H9 (cell line): Measurements from ENCODE around the gene SEC11A. TPM values are rescaled to one million over a fixed set of nuclear protein-coding genes. Genes with fewer than 3 reads are reported as not detected.

Experiments used
- DNase-seq: peaks from one replicate; pipeline ENCODE4 v3.0.0-alpha.2; 2017
- H2AFZ ChIP-seq: one replicate; pipeline ENCODE4 v1.6.1; 2013; ENCODE audit warnings: mild to moderate bottlenecking, low read length, control low read depth, moderate library complexity
- H2AK5ac ChIP-seq: 2 replicates; pipeline ENCODE4 v1.6.1; 2013; ENCODE audit warnings: low read length, control low read depth, mixed read lengths; ENCODE audit not compliant: insufficient read length
- H2BK120ac ChIP-seq: one replicate; pipeline ENCODE4 v1.6.1; 2013; ENCODE audit warnings: low read depth, mild to moderate bottlenecking, low read length, control low read depth, inconsistent platforms; ENCODE audit not compliant: poor library complexity, severe bottlenecking
- H2BK12ac ChIP-seq: 2 replicates; pipeline ENCODE4 v1.6.1; 2013; ENCODE audit warnings: low read length, control low read depth, mixed read lengths, low read depth; ENCODE audit not compliant: insufficient read length
- H2BK15ac ChIP-seq: 2 replicates; pipeline ENCODE4 v1.6.1; 2013; ENCODE audit warnings: low read depth, low read length, control low read depth
- H2BK20ac ChIP-seq: one replicate; pipeline ENCODE4 v1.6.1; 2013; ENCODE audit warnings: low read depth, mild to moderate bottlenecking, low read length, control low read depth, inconsistent platforms; ENCODE audit not compliant: poor library complexity, severe bottlenecking
- H2BK5ac ChIP-seq: 2 replicates; pipeline ENCODE4 v1.6.1; 2013; ENCODE audit warnings: low read length, control low read depth, mixed read lengths; ENCODE audit not compliant: insufficient read length
- H3K14ac ChIP-seq: 2 replicates; pipeline ENCODE4 v1.6.1; 2013; ENCODE audit warnings: low read length, control low read depth; ENCODE audit not compliant: insufficient read depth
- H3K18ac ChIP-seq: 2 replicates; pipeline ENCODE4 v1.6.1; 2013; ENCODE audit warnings: low read depth, mild to moderate bottlenecking, mixed read lengths, low read length, control low read depth; ENCODE audit not compliant: insufficient read length
- H3K23ac ChIP-seq: 2 replicates; pipeline ENCODE4 v1.6.1; 2013; ENCODE audit warnings: low read length, control low read depth, mixed read lengths, low read depth; ENCODE audit not compliant: insufficient read length
- H3K23me2 ChIP-seq: 2 replicates; pipeline ENCODE4 v1.6.1; 2013; ENCODE audit warnings: low read depth, mild to moderate bottlenecking, mixed read lengths, low read length, control low read depth; ENCODE audit not compliant: insufficient read length, poor library complexity, severe bottlenecking
- H3K27ac ChIP-seq: 2 replicates; pipeline ENCODE4 v1.5.1; 2013; ENCODE audit warnings: low read length, control low read depth, mixed read lengths, low read depth; ENCODE audit not compliant: insufficient read length
- H3K27me3 ChIP-seq: 2 replicates; pipeline ENCODE4 v1.6.1; 2013; ENCODE audit warnings: low read length, control low read depth, inconsistent platforms; ENCODE audit not compliant: insufficient read depth
- H3K4ac ChIP-seq: 2 replicates; pipeline ENCODE4 v1.6.1; 2013; ENCODE audit warnings: low read depth, mild to moderate bottlenecking, control low read depth, inconsistent platforms, low read length, moderate library complexity
- H3K4me1 ChIP-seq: 2 replicates; pipeline ENCODE4 v1.6.1; 2013; ENCODE audit warnings: low read length, control low read depth, inconsistent platforms; ENCODE audit not compliant: insufficient read depth
- H3K4me2 ChIP-seq: 2 replicates; pipeline ENCODE4 v1.6.1; 2013; ENCODE audit warnings: low read length, control low read depth, mixed read lengths; ENCODE audit not compliant: insufficient read length, insufficient read depth
- H3K56ac ChIP-seq: 2 replicates; pipeline ENCODE4 v1.6.1; 2013; ENCODE audit warnings: low read depth, mild to moderate bottlenecking, mixed read lengths, low read length, control low read depth; ENCODE audit not compliant: insufficient read length
- H3K79me1 ChIP-seq: 2 replicates; pipeline ENCODE4 v1.6.1; 2013; ENCODE audit warnings: low read depth, mild to moderate bottlenecking, moderate library complexity, low read length, control low read depth, inconsistent platforms; ENCODE audit not compliant: insufficient read depth, poor library complexity, severe bottlenecking
- H3K79me2 ChIP-seq: 2 replicates; pipeline ENCODE4 v1.6.1; 2013; ENCODE audit warnings: low read length, control low read depth, inconsistent platforms; ENCODE audit not compliant: insufficient read depth
- H3K9ac ChIP-seq: 2 replicates; pipeline ENCODE4 v1.6.1; 2013; ENCODE audit warnings: low read length, control low read depth, mixed read lengths; ENCODE audit not compliant: insufficient read length; ENCODE audit errors: extremely low read depth
- H3K9me3 ChIP-seq: one replicate; pipeline ENCODE4 v1.6.1; 2013; ENCODE audit warnings: low read depth, low read length, inconsistent platforms; ENCODE audit not compliant: control insufficient read depth
- H3T11ph ChIP-seq: one replicate; pipeline ENCODE4 v1.6.1; 2013; ENCODE audit warnings: mild to moderate bottlenecking, low read length, control low read depth, inconsistent platforms
- H4K20me1 ChIP-seq: one replicate; pipeline ENCODE4 v1.6.1; 2013; ENCODE audit not compliant: control insufficient read depth, insufficient read length, insufficient read depth
- H4K5ac ChIP-seq: 2 replicates; pipeline ENCODE4 v1.6.1; 2013; ENCODE audit warnings: low read depth, mild to moderate bottlenecking, mixed read lengths, low read length, control low read depth; ENCODE audit not compliant: insufficient read length
- H4K8ac ChIP-seq: replicated peaks from 2 replicates; pipeline ENCODE4 v1.6.1; 2013; ENCODE audit warnings: low read length, control low read depth, mixed read lengths, low read depth; ENCODE audit not compliant: insufficient read length
- H4K91ac ChIP-seq: 2 replicates; pipeline ENCODE4 v1.6.1; 2013; ENCODE audit warnings: low read depth, mild to moderate bottlenecking, moderate library complexity, mixed read lengths, low read length, control low read depth; ENCODE audit not compliant: insufficient read length
- H3K27ac Mint-ChIP-seq, 3 experiments: 2 replicates in 2 of 3; 3 replicates in 1 of 3; pipeline ENCODE4 v1.8.0; 2020 to 2021; ENCODE audit warnings: mixed read lengths in 3 of 3, mild to moderate bottlenecking in 1 of 3, moderate library complexity in 1 of 3
- H3K27me3 Mint-ChIP-seq: 2 replicates; pipeline ENCODE4 v1.8.0; 2021; ENCODE audit warnings: low read depth, mild to moderate bottlenecking, moderate library complexity, mixed read lengths
- H3K36me3 Mint-ChIP-seq, 3 experiments: 2 replicates in 2 of 3; 3 replicates in 1 of 3; pipeline ENCODE4 v1.8.0; 2020 to 2021; ENCODE audit warnings: low read depth in 3 of 3, mixed read lengths in 3 of 3; ENCODE audit not compliant: insufficient read depth in 1 of 3
- H3K4me1 Mint-ChIP-seq, 2 experiments: 2 replicates each; pipeline ENCODE4 v1.8.0; 2020; ENCODE audit warnings: mixed read lengths in 2 of 2
- H3K4me3 Mint-ChIP-seq, 2 experiments: 2 replicates in 1 of 2; 3 replicates in 1 of 2; pipeline ENCODE4 v1.8.0; 2020 to 2021; ENCODE audit warnings: mild to moderate bottlenecking in 2 of 2, mixed read lengths in 2 of 2, moderate library complexity in 1 of 2
- H3K9me3 Mint-ChIP-seq, 2 experiments: 2 replicates in 1 of 2; 3 replicates in 1 of 2; pipeline ENCODE4 v1.8.0; 2020; ENCODE audit warnings: mild to moderate bottlenecking in 2 of 2, mixed read lengths in 2 of 2, moderate library complexity in 1 of 2
- WGBS: extraction: QIAGEN DNeasy Blood & Tissue Kit; methylation state at CpG from one replicate; pipeline ENCODE4 v1.1.7; 2013; ENCODE audit warnings: missing lambda C conversion rate, low lambda C conversion rate, mixed read lengths; ENCODE audit not compliant: insufficient read length; ENCODE audit errors: extremely low coverage; 5-methylcytosine and 5-hydroxymethylcytosine counted together
- total RNA-seq: library from RNA; stranded (reverse); gene quantifications from 2 replicates; pipeline ENCODE4 v1.2.1, GENCODE V29; 2021
- TF ChIP-seq, protein P1 (sequence below): fragments of 200-600 bp; sonication (generic); conservative IDR thresholded peaks from 3 replicates; pipeline ENCODE4 v1.8.0; 2021; ENCODE audit warnings: antibody characterized with exemption, mild to moderate bottlenecking

Gene SEC11A
- total RNA-seq, 1 experiment from 2014 or later = 250 TPM

DNA sequence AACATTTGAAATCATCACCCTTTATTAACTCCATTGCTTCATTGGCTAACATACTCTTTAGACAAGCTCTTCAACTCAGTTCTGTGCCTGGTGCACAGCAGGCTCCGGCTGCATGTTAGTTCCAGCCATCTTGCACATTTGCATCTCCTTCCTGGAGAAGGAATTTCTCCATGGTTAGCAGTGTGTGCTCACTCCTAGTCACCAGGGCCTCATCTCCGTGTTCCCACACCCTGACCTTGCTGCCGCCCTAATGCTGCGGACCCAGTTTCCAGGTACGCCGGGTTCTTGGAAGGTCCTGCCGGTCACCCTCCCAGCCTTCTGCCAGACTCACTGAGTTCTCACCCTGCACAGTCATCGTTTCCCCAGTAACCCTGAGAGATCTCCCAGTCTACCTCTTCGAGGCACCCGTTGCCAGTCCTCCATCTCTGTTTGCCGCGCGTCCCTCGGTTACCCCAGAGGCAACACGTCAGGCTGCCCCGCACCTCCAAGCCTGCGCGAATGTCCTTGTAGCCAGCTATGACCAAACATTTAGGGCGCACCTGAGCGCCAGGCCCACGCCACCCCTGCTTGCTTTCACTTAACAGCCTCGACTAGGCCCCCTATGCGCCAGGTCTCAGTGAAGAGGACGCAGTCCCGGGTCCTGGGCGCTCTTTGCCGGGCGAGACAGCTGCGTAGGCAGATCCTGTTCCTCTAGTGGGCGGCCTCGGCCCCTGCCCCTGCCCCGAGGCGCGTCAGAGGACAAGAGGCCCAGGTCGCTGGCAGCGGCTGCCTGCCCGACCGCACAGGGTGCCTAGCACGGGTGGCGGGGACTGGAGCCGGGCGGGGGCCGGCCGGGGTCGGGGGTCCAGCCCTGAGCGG is 31.7 kb upstream of the SEC11A start:
- no peaks in the 10 kb centered on the region for H3K79me1 ChIP-seq
- no peaks in the 10 kb centered on the region for H3K27me3 ChIP-seq
- Mint-ChIP-seq H3K27ac (peak overlapping the region; percentile 96 to 99 (median 99)), H3K4me1 (peaks cover 38 to 40% of the 10 kb centered on the region in 2 experiments), H3K9me3 (no peaks in the 10 kb centered on the region; a peak in 3 of 5 replicates), H3K27me3 (no peaks in the 10 kb centered on the region), H3K36me3 (no peaks in the 10 kb centered on the region), H3K4me3 (peak overlapping the region; percentile 88 to 93)
- H2AK5ac ChIP-seq = no peak overlapping the region
- no peaks in the 10 kb centered on the region for H3K9me3 ChIP-seq
- no peak overlapping the region for H2BK12ac ChIP-seq
- H3K23ac ChIP-seq = no peak overlapping the region
- H4K91ac ChIP-seq = no peak overlapping the region
- TF ChIP-seq, protein P1, sequence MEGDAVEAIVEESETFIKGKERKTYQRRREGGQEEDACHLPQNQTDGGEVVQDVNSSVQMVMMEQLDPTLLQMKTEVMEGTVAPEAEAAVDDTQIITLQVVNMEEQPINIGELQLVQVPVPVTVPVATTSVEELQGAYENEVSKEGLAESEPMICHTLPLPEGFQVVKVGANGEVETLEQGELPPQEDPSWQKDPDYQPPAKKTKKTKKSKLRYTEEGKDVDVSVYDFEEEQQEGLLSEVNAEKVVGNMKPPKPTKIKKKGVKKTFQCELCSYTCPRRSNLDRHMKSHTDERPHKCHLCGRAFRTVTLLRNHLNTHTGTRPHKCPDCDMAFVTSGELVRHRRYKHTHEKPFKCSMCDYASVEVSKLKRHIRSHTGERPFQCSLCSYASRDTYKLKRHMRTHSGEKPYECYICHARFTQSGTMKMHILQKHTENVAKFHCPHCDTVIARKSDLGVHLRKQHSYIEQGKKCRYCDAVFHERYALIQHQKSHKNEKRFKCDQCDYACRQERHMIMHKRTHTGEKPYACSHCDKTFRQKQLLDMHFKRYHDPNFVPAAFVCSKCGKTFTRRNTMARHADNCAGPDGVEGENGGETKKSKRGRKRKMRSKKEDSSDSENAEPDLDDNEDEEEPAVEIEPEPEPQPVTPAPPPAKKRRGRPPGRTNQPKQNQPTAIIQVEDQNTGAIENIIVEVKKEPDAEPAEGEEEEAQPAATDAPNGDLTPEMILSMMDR = no peak
- no peak overlapping the region for H2BK5ac ChIP-seq
- H4K8ac ChIP-seq = no peak overlapping the region
- H2BK20ac ChIP-seq = no peak overlapping the region
- H3K79me2 ChIP-seq = peaks cover 25% of the 10 kb centered on the region; the same call in 1 of the 2 replicates
- H3K9ac ChIP-seq = peak overlapping the region; percentile 50
- H3K27ac ChIP-seq = peak overlapping the region; percentile 55
- H3T11ph ChIP-seq = no peak overlapping the region
- H2BK120ac ChIP-seq = no peak overlapping the region
- no peak overlapping the region for H2BK15ac ChIP-seq
- peak overlapping the region; percentile 62 for H3K4me2 ChIP-seq
- peak overlapping the region; percentile 8 for H4K5ac ChIP-seq
- H3K56ac ChIP-seq = no peak overlapping the region
- H4K20me1 ChIP-seq = no peaks in the 10 kb centered on the region
- peak overlapping the region; percentile 66 for H3K18ac ChIP-seq
- H3K14ac ChIP-seq = peak overlapping the region; percentile 13
- no peak overlapping the region for H3K4ac ChIP-seq
- H3K23me2 ChIP-seq = peaks cover 15% of the 10 kb centered on the region
- H2AFZ ChIP-seq = no peak overlapping the region
- H3K4me1 ChIP-seq = peaks cover 5% of the 10 kb centered on the region; the same call in 1 of the 2 replicates
- WGBS = no CpG with 5 or more reads among the region's 46 CpGs
- peak; percentile 82 for DNase-seq
